Fibroblast of villous mesenchyme (primary cell): ENCODE results near the gene CFAP157. TPM values are rescaled to one million over a fixed set of nuclear protein-coding genes. Genes with fewer than 3 reads are reported as not detected.

ENCODE experiments used
- DNase-seq: peaks from one replicate; pipeline ENCODE4 v3.0.0-alpha.2; 2010; ENCODE audit warnings: low read depth
- H3K4me3 ChIP-seq: 2 replicates; pipeline ENCODE4 v1.5.1; 2011; ENCODE audit warnings: low read depth, mild to moderate bottlenecking, low read length
- CTCF ChIP-seq: IDR thresholded peaks from 2 replicates; pipeline ENCODE4 v1.5.1; 2012; ENCODE audit warnings: low read depth, mild to moderate bottlenecking, low read length; ENCODE audit not compliant: insufficient read depth
- total RNA-seq: library from RNA; depleted of rRNA; stranded (reverse); fragments of >200 nt; gene quantifications from 2 replicates; pipeline ENCODE4 v1.2.3, GENCODE V29; 2012

Gene CFAP157
- total RNA-seq, 1 donor = under 0.01 TPM

- no peak for DNase-seq
- no peak for TF ChIP-seq CTCF
- H3K4me3 ChIP-seq = no peak overlapping the region
Measured at GRCh38 chr9:127728808-127729207, 22.0 kb downstream of the CFAP157 start.

- TF ChIP-seq CTCF = no peak
- DNase-seq = no peak
- no peak overlapping the region for H3K4me3 ChIP-seq
Measured at GRCh38 chr9:127729522-127730256, 22.9 kb downstream of the CFAP157 start.

- DNase-seq = no peak
- no peak overlapping the region for H3K4me3 ChIP-seq
- no peak for TF ChIP-seq CTCF
Measured at GRCh38 chr9:127730262-127730661, 23.5 kb downstream of the CFAP157 start.

- TF ChIP-seq CTCF = no peak
- no peak for DNase-seq
- no peak overlapping the region for H3K4me3 ChIP-seq
Measured at GRCh38 chr9:127730799-127731410, 24.1 kb downstream of the CFAP157 start.

- TF ChIP-seq CTCF = no peak
- no peak overlapping the region for H3K4me3 ChIP-seq
- no peak for DNase-seq
Measured at GRCh38 chr9:127731938-127732337, 25.1 kb downstream of the CFAP157 start.

- no peak overlapping the region for H3K4me3 ChIP-seq
- no peak for TF ChIP-seq CTCF
- no peak for DNase-seq
Measured at GRCh38 chr9:127732444-127732843, 25.7 kb downstream of the CFAP157 start.
